Body of pancreas (tissue), 4 donors: ENCODE measurements around the gene GRIK3.

Experiments
- CTCF ChIP-seq, 7 experiments: fragments of 450-650 bp in 4 of 7; fragments of 200-600 bp in 3 of 7; sonication (generic) in 3 of 7; IDR thresholded peaks; one replicate each; pipeline ENCODE4 v1.5.1; 2016 to 2019; ENCODE audit warnings: antibody characterized with exemption in 7 of 7
- POLR2A ChIP-seq, 3 donors: fragments of 450-650 bp; IDR thresholded peaks; one replicate each; pipeline ENCODE4 v1.6.1; 2016; ENCODE audit warnings: antibody characterized with exemption in 3 of 3, mild to moderate bottlenecking in 2 of 3

GRCh38 chr1:36984026-36984425 is 50.3 kb downstream of the GRIK3 start:
- TF ChIP-seq POLR2A (IDR thresholded peaks at IDR 0.05), result no peak
- TF ChIP-seq CTCF (IDR thresholded peaks at IDR 0.05), result no peak
